GM19452 (cell line): Measurements from ENCODE around the gene TP53TG3F.
"Not testable (repeated sequence)": the region's sequence is repeated elsewhere in the genome, so short reads cannot be mapped to it uniquely, and the experiment has no call there.

Source experiments
- ATAC-seq: cut with Tn5 transposase; IDR thresholded peaks from one replicate; pipeline ENCODE4 v1.9.1; 2021; ENCODE audit not compliant: unreplicated experiment

The TP53TG3F gene, protein sequence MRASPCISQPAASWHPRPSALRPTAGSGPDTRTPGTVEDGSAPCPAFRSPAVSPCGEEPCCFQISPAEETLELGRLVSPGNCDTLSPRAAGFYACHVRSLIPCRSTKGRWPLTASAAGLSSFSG

GRCh38 chr16:33459312-33459711 is at the start of gene TP53TG3F:
TP53TG3F (plus strand) TSS chr16:33459612; CDS start chr16:33459680, 68 bp downstream.
- ATAC-seq = not testable (repeated sequence)

DNA sequence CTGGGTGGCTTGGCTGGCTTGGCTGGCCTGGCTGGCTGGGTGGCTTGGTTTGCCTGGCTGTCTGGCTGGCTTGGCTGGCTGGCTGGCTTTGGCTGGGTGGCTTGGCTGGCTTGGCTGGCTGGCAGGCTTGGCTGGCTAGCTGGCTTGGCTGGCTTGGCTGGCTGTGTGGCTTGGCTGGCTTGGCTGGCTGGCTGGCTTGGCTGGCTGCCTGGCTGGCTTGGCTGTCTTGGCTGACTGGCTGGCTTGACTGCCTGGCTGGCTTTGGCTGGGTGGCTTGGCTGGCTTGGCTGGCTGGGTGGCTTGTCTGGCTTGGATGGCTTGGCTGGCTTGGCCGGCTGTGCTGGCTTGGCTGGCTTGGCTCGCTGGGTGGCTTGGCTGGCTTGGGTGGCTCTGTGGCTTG is 32.2 kb downstream of the TP53TG3F start:
- ATAC-seq = not testable (repeated sequence)

DNA sequence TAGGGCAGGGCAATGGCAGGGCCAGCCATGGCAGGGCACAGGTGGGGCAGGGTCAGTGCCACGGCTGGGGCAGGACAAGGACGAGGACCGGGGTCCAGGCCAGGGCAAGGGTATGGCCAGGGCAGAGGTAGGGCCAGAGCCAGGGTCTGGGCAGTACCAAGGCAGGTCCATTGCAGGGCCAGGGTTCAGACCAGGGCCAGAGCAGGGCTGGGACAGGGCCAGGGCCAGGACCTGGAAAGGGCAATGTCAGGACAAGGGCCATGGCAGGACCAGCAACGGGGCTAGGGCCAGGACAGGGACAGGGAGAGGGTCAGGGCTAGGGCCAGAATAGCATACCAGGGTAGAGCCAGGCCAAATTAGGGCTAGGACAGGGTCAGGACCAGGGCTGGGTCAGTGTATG is 47.8 kb downstream of the TP53TG3F start:
- not testable (repeated sequence) for ATAC-seq

DNA sequence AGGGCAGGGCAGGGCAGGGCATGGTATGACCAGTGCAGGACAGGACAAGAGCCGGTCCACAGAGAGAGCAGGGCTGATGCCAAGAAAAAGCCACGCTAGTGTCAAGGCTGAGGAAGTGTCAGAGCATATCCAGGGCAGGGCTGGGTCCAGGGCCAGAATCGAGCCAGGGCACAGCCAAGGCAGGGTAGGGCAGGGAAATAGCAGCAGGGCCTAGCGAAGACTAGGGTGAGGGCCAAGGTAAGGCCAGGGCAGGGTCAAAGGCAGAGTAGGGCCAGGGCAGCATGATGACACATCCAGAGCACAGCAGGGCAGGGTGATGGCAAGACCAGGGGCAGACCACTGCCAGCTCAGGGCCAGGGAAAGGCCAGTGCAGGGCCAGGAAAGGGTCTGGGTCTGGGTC is 49.7 kb downstream of the TP53TG3F start:
- ATAC-seq = not testable (repeated sequence)

DNA sequence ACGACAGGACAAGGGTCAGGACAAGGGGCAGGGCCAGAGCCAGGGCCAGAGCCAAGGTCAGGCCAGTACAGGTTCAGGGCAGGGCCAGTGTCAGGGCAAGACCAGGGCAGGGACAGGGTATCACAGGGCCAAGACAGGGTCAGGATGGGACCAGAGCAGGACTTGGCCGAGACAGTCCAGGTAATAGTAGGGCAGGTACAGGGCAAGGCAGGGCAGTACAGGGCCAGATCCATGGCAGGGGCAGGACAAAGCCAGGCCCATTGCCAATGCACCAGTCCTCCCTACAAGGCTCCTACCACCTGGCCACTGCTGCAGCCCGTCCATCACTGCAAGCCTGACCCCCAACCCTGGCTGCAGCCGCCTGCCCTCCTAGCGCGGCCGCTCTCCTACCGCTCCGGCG is 50.5 kb downstream of the TP53TG3F start:
- ATAC-seq = not testable (repeated sequence)
